HG03159 (cell line): ENCODE measurements around the gene TMEM156.

Experiments used
- ATAC-seq: cut with Tn5 transposase; IDR thresholded peaks from one replicate; pipeline ENCODE4 v1.9.1; 2021; ENCODE audit warnings: mild to moderate bottlenecking, moderate library complexity; ENCODE audit not compliant: unreplicated experiment

TMEM156 gene

GRCh38 chr4:38928568-38928967, 103.6 kb downstream of the TMEM156 start:
- no peak for ATAC-seq

- no peak for ATAC-seq
Observed at GRCh38 chr4:38926896-38927295, 105.3 kb downstream of the TMEM156 start.

- no peak for ATAC-seq
Observed at GRCh38 chr4:38925492-38926413, 106.5 kb downstream of the TMEM156 start.

GRCh38 chr4:38924353-38924752, 107.9 kb downstream of the TMEM156 start:
- no peak for ATAC-seq

GRCh38 chr4:38923746-38924145, 108.5 kb downstream of the TMEM156 start:
- no peak for ATAC-seq

- ATAC-seq, result no peak
Observed at GRCh38 chr4:38921151-38921550, 111.1 kb downstream of the TMEM156 start.

GRCh38 chr4:38920677-38921076, 111.5 kb downstream of the TMEM156 start:
- no peak for ATAC-seq

- ATAC-seq, result no peak
Observed at GRCh38 chr4:38920186-38920585, 112.0 kb downstream of the TMEM156 start.

- ATAC-seq, result no peak
Observed at GRCh38 chr4:38919494-38919893, 112.7 kb downstream of the TMEM156 start.

GRCh38 chr4:38917481-38918025, 114.7 kb downstream of the TMEM156 start:
- ATAC-seq, result no peak
